NCI-H146 treated with DMSO at 0.1 percent for 48 hours (cell line): Measurements from ENCODE around the gene HINFP.

Source experiments
- DNase-seq: peaks from one replicate; lab custom pipeline; 2025; ENCODE audit not compliant: unreplicated experiment; lab: John Stamatoyannopoulos, UW

HINFP gene, protein sequence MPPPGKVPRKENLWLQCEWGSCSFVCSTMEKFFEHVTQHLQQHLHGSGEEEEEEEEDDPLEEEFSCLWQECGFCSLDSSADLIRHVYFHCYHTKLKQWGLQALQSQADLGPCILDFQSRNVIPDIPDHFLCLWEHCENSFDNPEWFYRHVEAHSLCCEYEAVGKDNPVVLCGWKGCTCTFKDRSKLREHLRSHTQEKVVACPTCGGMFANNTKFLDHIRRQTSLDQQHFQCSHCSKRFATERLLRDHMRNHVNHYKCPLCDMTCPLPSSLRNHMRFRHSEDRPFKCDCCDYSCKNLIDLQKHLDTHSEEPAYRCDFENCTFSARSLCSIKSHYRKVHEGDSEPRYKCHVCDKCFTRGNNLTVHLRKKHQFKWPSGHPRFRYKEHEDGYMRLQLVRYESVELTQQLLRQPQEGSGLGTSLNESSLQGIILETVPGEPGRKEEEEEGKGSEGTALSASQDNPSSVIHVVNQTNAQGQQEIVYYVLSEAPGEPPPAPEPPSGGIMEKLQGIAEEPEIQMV

DNA sequence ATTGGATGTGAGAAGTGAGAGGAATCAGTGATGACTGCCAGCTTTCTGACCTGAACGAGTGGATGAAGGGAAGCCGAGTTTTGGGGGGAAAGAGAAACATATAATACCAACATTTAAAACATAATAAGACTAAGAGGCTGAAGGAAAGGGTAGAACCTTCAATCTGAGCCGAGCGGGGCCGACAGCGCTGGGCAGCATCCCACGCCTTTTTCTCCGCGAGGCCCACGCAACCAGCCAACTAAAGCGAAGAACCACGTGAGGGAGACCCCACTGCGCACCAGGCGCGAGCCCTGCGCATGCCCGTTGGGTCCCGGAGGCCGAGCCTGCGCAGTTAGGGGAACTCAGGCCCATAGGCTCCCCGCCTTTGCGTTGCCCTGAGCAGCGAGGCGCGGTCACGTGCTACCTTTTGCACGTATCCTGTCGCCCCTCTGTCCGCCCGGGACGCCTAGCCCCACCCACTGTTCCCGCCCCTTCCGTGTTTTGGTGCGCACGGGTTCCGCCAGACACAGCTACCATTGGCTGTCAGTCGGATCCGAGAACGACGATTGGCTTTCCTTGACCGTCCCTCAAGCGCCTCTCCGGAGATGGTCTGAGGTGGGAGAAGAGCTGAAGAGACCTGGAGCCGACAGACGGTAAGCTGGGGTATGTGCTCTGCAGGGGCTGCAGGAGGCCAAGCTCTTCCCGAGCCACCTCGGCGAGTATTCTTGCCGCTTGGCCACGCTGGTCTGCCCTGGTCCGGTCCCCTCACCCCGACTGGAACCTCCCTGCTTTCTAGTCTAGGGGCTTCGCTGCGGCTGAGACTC lies at the start of gene HINFP:
TSS of gene HINFP (plus strand) at position 573 of the 803 bp plus-strand sequence. CDS start 5,365 bp downstream, outside the sequence.
- peak; percentile 98 for DNase-seq

DNA sequence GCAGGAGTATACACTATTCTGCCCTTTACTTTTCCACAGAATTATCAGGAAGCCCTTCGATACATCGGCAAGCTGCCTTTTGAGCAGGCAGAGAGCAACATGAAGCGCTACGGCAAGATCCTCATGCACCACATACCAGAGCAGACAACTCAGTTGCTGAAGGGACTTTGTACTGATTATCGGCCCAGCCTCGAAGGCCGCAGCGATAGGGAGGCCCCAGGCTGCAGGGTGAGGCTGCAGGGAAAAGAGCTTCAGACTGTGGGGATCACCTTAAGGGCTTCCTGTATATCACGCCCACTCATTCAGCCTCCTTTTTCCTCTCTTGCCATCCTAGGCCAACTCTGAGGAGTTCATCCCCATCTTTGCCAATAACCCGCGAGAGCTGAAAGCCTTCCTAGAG lies 43.5 kb upstream of the HINFP start:
- no peak for DNase-seq

DNA sequence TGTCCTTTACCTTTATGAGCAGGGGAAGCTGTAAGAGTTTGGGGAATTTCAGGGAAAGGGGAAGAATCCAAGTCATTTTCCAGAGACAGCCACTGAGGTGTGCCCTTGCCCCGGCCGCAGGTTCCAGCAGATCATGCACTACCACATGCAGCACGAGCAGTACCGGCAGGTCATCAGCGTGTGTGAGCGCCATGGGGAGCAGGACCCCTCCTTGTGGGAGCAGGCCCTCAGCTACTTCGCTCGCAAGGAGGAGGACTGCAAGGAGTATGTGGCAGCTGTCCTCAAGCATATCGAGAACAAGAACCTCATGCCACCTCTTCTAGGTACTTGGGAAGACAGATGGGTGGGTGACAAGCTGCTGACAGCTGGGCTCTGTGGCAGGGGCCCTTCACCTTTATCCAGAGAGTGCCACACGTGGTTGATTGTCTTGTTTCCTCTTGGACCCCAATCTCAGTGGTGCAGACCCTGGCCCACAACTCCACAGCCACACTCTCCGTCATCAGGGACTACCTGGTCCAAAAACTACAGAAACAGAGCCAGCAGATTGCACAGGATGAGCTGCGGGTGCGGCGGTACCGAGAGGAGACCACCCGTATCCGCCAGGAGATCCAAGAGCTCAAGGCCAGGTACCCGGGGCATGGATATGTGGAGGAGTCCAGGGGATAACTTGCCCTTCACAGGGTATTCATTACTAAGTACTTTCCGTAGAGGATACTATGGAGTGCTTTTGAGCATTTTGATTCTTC lies 42.5 kb upstream of the HINFP start:
- no peak for DNase-seq

DNA sequence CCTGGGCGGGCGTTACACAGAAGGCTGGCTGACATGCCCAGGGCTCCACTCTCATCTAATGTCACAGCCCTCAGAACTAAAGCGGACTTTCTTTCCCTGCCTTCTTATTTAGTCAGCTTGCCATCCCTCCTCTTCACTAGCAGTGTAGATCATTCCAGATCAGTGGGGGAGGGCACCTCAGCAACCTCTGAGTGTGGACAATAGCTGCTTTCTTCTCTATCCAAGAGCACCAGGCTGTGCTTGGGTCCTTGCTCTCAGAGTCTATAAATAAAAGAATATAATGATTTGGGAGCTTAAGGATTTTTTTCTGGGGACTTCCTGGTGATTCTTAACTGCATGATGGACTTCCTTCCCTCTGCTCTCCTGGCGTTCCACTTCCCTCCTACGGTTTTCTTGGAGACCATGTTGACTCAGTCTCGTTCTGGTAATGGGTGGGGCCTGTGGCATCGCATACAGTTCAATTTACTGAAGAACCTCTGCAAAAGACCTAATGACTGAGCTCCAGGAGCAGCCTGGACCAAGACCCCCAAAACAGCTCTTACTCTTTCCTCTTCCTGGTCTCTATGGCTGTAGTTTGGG lies 39.6 kb upstream of the HINFP start:
- no peak for DNase-seq

DNA sequence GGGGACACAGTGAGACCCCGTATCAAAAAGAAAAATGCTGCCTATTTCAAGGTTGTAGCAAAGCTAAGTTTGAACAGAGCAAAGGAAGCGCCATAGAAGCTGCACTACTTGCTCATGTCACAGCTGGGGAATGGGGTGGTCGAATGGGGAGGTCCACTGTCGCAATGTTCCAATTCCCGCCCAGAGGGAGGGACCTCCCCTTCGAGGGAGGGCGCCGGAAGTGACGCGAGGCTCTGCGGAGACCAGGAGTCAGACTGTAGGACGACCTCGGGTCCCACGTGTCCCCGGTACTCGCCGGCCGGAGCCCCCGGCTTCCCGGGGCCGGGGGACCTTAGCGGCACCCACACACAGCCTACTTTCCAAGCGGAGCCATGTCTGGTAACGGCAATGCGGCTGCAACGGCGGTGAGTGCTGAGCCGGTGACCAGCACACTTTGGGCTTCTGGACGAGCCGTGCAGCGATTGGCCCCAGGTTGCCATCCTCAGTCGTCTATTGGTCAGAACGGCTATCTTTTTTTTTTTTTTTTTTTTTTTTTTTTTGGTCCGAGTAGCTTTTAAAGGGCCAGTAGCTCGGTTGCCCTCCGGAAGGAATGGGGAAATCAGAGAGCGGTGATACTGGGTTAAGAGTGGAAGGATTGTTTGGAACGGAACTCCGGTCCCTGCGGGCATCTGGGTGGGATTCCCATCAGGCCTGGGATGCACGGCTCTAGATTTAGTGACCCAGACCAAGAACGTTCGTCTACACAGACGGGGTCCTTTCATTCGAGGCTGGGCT lies 36.5 kb upstream of the HINFP start, which contains the start of gene HMBS:
TSS of gene HMBS (plus strand) at position 219 of the 774 bp plus-strand sequence. CDS start at position 372, 153 bp downstream.
- DNase-seq = peak; percentile 93

DNA sequence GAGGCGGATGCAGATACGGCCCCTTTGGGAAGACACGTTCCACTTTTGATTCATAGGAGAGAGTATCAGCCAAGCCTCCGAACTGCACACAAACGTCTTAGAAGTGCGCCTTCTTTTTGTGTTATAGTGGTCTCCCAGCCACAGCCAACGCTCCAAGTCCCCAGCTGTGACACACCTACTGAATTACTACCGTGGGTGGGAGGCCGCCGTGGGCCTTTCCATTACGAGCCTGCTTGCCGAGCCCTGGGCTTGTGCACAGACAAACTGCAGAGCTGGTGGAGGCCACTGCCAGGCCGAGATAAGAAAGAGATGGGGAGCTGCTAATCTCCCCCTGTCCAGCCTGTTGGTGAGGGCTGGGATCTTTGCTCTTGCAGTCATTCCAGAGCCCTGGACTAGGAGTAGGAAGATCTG lies 35.9 kb upstream of the HINFP start:
- peak; percentile 59 for DNase-seq

DNA sequence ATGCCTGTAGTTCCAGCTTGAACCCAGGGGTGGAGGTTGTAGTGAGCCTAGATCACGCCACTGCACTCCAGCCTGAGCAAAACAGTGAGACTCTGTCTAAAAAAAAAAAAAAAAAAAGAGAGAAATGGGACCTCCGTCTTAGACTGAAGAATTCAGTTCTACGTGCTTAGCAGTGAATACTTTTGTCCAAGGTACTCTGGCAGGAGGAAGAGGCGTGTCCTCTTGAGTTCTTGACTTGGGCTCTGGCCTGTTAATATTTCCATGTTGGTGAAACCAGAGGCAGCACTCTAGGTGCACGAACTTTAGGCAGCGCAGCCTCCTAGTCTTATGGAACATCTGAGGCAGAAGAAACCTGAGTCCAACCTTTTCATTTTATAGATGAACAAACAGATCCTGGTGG lies 34.3 kb upstream of the HINFP start:
- no peak for DNase-seq

DNA sequence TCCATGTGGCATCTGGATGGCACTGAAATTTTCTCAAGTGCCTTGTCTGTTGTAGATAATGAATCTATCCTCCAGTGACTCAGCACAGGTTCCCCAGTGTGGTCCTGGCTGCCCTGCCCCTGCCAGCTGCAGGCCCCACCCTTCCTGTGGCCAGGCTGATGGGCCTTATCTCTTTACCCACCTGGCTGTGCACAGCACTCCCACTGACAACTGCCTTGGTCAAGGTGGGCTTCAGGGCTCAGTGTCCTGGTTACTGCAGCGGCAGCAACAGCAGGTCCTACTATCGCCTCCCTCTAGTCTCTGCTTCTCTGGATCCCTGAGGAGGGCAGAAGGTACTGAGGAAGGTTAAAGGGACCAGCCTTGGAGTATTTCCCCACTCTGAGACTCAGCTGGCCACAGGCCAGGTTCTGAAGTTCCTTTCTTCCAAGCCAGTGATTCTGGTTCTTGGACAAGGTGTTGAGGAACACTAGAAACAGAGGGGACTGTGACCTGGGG lies 33.6 kb upstream of the HINFP start:
- DNase-seq = no peak

DNA sequence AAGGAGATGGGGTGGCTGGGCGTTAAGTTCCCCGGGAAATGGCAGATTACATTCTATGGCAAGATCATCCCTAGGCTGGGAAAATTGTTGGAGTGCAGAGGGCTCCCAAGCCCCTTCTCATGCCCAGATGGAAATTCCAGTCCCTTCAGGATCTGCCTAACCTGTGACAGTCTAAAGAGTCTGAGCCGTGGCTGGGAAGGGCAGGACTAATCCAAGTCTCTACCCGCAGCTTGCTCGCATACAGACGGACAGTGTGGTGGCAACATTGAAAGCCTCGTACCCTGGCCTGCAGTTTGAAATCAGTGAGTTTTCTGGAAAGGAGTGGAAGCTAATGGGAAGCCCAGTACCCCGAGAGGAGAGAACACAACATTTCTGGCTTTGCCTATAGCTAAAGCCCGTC lies 33.0 kb upstream of the HINFP start:
- no peak for DNase-seq

DNA sequence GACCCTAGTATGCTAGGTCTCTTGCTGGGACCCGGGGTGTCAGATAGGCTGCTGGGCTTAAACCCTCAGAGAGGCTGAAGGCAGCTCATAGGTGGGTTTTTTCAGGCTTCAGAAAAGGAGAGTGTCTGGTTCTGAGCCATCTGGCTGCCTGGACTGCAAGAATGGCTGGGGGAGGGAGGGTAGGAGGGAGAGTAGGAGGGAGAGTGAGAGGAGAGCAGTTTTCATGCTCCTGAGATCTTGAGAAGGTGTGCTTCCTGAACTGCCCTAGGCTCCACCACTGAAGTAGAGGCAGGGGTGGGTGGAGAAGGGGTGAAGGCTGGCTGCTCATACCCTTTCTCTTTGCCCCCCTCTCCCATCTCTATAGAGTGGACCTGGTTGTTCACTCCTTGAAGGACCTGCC lies 32.1 kb upstream of the HINFP start:
- DNase-seq = no peak

DNA sequence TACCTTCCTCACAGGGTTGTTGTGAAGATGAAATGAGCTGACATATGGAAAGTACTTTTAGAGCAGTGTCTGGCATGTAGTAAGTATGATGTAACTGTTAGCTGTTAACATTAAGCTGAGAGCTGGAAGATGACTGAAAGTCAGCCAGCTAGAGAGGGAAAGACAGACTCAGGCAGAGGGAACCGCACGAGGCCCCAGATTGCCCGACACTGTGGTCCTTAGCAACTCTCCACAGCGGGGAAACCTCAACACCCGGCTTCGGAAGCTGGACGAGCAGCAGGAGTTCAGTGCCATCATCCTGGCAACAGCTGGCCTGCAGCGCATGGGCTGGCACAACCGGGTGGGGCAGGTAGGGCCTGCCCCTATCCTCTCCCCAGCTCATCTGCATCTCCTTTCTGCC lies 30.2 kb upstream of the HINFP start:
- no peak for DNase-seq

DNA sequence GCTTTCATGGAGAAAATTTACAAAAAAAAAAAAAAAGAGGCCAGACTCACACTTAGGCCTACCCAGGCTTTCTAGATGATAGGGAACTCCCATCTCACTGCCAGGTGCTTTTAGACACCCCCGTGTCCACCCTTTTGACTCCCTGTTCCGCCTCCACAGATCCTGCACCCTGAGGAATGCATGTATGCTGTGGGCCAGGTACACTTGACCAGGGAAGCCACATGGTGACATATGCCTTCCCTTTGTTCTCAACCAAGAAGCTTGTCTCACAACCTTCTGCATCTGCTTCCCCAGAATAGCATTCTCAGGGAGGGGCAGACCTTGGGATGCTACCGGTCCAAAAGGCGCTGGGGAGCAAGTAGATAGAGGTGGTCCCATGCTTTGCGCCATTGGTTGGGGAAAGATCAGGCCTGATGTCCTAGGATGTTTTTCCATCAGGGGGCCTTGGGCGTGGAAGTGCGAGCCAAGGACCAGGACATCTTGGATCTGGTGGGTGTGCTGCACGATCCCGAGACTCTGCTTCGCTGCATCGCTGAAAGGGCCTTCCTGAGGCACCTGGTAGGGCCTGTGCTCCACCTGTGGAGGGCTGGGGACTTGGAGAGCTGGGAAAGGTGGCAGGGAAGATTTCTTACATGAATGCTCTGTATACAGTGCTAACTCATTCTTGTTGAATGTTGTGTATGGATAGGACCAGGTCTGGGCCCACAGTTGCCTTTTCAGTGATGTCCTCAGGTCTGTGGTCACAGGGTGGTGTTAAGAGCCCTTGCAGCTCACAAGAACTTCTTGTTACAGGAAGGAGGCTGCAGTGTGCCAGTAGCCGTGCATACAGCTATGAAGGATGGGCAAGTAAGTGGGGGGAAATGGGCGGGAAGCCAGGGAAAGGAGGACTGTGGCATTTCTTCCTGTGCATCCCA lies 29.2 kb upstream of the HINFP start:
- DNase-seq = no peak

DNA sequence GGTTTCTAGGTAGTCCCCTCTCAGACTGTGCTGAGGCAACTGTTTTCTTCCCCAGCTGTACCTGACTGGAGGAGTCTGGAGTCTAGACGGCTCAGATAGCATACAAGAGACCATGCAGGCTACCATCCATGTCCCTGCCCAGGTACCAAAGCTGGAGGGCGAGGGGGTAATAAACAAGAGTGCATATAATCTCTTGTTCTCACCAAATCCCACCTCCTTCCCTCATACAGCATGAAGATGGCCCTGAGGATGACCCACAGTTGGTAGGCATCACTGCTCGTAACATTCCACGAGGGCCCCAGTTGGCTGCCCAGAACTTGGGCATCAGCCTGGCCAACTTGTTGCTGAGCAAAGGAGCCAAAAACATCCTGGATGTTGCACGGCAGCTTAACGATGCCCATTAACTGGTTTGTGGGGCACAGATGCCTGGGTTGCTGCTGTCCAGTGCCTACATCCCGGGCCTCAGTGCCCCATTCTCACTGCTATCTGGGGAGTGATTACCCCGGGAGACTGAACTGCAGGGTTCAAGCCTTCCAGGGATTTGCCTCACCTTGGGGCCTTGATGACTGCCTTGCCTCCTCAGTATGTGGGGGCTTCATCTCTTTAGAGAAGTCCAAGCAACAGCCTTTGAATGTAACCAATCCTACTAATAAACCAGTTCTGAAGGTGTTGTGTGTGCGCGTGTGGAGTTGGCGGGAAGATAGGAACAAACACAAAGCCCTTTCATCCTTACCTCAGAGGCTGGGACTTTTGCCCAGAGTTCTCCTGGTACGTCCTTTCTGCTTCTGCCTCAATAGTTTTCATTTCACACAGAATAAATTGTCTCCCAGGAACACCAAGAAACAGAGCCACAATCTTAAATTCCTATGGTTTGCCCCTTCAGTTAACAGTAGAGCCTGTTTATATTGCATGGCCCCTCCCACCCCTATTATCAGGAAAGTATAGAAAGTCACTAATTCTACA lies 28.2 kb upstream of the HINFP start:
- DNase-seq = no peak

DNA sequence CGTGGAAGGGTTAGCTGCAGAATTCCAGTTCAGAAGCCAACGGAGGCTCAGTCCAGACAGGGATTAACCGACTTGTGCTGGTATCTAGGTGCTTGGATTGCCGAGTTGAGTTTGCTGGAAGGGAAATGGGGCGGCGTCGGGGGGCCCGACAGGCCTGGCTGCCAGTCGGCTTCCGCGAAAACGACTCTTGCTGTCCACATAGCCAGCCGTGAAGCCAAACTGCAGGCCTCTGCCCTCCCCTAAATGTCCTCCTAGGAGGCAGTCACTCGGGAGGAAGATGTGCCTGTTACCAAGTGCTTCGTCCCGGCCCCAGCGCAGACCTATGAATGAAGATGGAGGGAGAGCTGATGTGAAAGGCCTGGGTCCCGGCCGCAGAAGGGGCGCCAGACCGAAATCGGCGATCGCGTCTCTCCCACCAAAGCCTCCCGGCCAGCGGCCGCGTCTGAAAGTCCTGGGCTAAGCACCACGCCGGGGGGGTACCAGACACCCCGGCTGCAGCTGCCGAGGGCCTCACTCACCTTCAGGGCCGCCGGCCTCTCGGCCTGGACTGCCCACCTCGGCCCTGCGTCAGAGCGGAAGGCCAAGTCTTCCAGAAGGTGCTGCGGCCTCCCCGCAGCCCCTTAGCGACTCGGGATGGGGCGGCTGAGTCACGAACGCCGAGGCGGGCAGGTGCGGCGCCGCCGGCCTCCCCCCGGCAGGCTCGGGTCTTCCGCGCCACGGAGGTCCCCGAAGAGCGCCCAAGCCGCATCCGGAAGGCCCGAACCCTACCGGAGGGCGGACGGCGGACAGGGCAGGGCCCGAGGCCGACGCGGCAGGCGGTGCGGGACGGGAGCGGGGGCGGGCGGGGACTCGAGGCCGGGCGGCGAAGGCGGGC lies 27.2 kb upstream of the HINFP start:
- no peak for DNase-seq

DNA sequence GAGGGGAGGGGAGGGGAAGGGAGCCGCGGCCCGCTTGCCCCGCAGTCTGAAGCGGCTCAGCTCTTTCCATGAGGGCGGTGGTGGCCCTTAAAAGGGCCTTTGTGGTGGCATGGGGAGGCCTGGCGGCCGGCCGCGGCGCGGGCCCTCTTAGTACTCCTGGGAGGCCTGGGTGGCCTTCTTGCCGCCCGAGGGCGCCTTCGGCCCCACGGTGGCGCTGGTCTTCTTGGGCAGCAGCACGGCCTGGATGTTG lies 26.6 kb upstream of the HINFP start:
- no peak for DNase-seq

DNA sequence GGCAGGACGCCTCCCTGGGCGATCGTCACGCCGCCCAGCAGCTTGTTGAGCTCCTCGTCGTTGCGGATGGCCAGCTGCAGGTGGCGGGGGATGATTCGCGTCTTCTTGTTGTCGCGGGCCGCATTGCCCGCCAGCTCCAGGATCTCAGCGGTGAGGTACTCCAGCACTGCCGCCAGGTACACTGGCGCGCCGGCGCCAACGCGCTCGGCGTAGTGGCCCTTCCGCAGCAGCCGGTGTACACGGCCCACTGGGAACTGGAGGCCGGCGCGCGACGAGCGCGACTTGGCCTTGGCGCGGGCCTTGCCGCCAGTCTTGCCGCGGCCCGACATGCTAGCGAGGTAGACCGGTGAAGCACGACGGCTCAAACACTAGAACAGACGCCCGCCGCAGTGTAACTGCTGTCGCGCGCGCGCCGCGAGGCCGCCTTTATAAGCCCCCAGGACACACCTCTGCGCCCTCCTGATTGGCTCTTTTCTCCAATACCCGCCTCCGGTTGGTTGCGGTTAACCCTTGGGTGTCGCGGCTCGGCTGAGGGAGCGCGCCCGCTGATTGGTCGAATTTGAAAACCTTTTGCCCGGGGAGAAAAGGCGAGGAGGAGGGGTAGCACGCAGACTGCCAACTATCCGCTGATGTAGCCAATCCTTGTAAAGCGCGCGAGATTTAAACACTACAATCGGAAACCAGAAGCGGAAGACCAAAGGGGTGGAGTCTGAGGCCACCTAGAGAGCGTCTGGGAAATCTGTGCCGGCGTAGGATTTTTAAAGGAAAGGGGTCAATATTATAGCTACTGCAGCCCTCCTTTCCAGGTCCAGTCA lies 26.1 kb upstream of the HINFP start:
- peak; percentile 98 for DNase-seq
